Measurements from ENCODE around the gene PRDM4.

PRDM4 gene

GRCh38 chr12:107775093-107775721 is 14.3 kb upstream of the PRDM4 start (continued):
- TF ChIP-seq, protein P1, sequence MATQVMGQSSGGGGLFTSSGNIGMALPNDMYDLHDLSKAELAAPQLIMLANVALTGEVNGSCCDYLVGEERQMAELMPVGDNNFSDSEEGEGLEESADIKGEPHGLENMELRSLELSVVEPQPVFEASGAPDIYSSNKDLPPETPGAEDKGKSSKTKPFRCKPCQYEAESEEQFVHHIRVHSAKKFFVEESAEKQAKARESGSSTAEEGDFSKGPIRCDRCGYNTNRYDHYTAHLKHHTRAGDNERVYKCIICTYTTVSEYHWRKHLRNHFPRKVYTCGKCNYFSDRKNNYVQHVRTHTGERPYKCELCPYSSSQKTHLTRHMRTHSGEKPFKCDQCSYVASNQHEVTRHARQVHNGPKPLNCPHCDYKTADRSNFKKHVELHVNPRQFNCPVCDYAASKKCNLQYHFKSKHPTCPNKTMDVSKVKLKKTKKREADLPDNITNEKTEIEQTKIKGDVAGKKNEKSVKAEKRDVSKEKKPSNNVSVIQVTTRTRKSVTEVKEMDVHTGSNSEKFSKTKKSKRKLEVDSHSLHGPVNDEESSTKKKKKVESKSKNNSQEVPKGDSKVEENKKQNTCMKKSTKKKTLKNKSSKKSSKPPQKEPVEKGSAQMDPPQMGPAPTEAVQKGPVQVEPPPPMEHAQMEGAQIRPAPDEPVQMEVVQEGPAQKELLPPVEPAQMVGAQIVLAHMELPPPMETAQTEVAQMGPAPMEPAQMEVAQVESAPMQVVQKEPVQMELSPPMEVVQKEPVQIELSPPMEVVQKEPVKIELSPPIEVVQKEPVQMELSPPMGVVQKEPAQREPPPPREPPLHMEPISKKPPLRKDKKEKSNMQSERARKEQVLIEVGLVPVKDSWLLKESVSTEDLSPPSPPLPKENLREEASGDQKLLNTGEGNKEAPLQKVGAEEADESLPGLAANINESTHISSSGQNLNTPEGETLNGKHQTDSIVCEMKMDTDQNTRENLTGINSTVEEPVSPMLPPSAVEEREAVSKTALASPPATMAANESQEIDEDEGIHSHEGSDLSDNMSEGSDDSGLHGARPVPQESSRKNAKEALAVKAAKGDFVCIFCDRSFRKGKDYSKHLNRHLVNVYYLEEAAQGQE (tag by site-specific recombination; IDR thresholded peaks at IDR 0.05) = peak; percentile 97
- TF ChIP-seq ZNF366 (tag by site-specific recombination; conservative IDR thresholded peaks at IDR 0.05) (no peak), KLF1 (tag by site-specific recombination; IDR thresholded peaks at IDR 0.05) (0 out of 2 replicates have a peak, but pooled peaks have one; percentile 55), PBX3 (CRISPR knock-in tag; IDR thresholded peaks at IDR 0.05) (0 out of 2 replicates have a peak, but pooled peaks have one; percentile 32), ZNF423 (tag by site-specific recombination; IDR thresholded peaks at IDR 0.05) (peak; percentile 56; the same call in 1 of the 2 replicates), GLIS2 (tag by site-specific recombination; IDR thresholded peaks at IDR 0.05) (peak; percentile 83), ZNF202 (tag by site-specific recombination; IDR thresholded peaks at IDR 0.05; ENCODE audit: borderline replicate concordance) (no peak), ZBTB44 (tag by site-specific recombination; IDR thresholded peaks at IDR 0.05) (no peak), ZNF214 (tag by site-specific recombination; IDR thresholded peaks at IDR 0.05; ENCODE audit: borderline replicate concordance) (no peak), ZNF354C (tag by site-specific recombination; IDR thresholded peaks at IDR 0.05; ENCODE audit: borderline replicate concordance, low read depth) (no peak), GLI2 (tag by site-specific recombination; IDR thresholded peaks at IDR 0.05; ENCODE audit: borderline replicate concordance, low read depth) (no peak), ZSCAN30 (tag by site-specific recombination; IDR thresholded peaks at IDR 0.05) (no peak), OSR2 (tag by site-specific recombination; IDR thresholded peaks at IDR 0.05) (no peak), ZNF18 (tag by site-specific recombination; IDR thresholded peaks at IDR 0.05) (no peak), ZIC2 (tag by site-specific recombination; IDR thresholded peaks at IDR 0.05) (peak; percentile 77), GLIS1 (tag by site-specific recombination; IDR thresholded peaks at IDR 0.05) (peak; percentile 67), OVOL3 (tag by site-specific recombination; IDR thresholded peaks at IDR 0.05) (no peak), ZNF837 (tag by site-specific recombination; IDR thresholded peaks at IDR 0.05) (no peak), PATZ1 (tag by site-specific recombination; IDR thresholded peaks at IDR 0.05) (0 out of 2 replicates have a peak, but pooled peaks have one; percentile 22), ZBTB20 (tag by site-specific recombination; IDR thresholded peaks at IDR 0.05) (peak; percentile 18; the same call in 1 of the 2 replicates), ZNF580 (tag by site-specific recombination; IDR thresholded peaks at IDR 0.05) (no peak)
- TF ChIP-seq, protein P2, sequence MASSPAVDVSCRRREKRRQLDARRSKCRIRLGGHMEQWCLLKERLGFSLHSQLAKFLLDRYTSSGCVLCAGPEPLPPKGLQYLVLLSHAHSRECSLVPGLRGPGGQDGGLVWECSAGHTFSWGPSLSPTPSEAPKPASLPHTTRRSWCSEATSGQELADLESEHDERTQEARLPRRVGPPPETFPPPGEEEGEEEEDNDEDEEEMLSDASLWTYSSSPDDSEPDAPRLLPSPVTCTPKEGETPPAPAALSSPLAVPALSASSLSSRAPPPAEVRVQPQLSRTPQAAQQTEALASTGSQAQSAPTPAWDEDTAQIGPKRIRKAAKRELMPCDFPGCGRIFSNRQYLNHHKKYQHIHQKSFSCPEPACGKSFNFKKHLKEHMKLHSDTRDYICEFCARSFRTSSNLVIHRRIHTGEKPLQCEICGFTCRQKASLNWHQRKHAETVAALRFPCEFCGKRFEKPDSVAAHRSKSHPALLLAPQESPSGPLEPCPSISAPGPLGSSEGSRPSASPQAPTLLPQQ (tag by site-specific recombination; IDR thresholded peaks at IDR 0.05) = no peak
- TF ChIP-seq, protein P3, sequence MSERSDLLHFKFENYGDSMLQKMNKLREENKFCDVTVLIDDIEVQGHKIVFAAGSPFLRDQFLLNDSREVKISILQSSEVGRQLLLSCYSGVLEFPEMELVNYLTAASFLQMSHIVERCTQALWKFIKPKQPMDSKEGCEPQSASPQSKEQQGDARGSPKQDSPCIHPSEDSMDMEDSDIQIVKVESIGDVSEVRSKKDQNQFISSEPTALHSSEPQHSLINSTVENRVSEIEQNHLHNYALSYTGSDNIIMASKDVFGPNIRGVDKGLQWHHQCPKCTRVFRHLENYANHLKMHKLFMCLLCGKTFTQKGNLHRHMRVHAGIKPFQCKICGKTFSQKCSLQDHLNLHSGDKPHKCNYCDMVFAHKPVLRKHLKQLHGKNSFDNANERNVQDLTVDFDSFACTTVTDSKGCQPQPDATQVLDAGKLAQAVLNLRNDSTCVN (tag by site-specific recombination; optimal IDR thresholded peaks at IDR 0.05) = peak; percentile 95
- TF ChIP-seq, protein P4, sequence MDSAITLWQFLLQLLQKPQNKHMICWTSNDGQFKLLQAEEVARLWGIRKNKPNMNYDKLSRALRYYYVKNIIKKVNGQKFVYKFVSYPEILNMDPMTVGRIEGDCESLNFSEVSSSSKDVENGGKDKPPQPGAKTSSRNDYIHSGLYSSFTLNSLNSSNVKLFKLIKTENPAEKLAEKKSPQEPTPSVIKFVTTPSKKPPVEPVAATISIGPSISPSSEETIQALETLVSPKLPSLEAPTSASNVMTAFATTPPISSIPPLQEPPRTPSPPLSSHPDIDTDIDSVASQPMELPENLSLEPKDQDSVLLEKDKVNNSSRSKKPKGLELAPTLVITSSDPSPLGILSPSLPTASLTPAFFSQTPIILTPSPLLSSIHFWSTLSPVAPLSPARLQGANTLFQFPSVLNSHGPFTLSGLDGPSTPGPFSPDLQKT (IDR thresholded peaks at IDR 0.05; ENCODE audit: borderline replicate concordance, low read depth, low read length) = no peak

All from HEK293 (cell line).